Psoas muscle (tissue), 8 donors: ENCODE results near the gene MAST2. TPM values are rescaled to one million over a fixed set of nuclear protein-coding genes. Genes with fewer than 3 reads are reported as not detected.

Experiments
- ATAC-seq, 4 donors: fragments of 200-7000 bp; cut with Tn5 transposase; one replicate each; pipeline ENCODE4 v1.9.1; 2020; ENCODE audit warnings: moderate library complexity in 3 of 4, mild to moderate bottlenecking in 2 of 4
- DNase-seq, 2 donors: peaks; one replicate each; pipeline ENCODE4 v3.0.0-alpha.2; 2020
- H3K27ac ChIP-seq: fragments of 200-600 bp; one replicate; pipeline ENCODE4 v1.8.0; 2022
- H3K27me3 ChIP-seq, 3 donors: fragments of 200-600 bp in 1 of 3; one replicate each; pipeline versions ENCODE4 v1.6.1 to v1.8.0; 2013 to 2022; ENCODE audit warnings: low read length in 2 of 3, mild to moderate bottlenecking in 2 of 3, moderate library complexity in 1 of 3; ENCODE audit not compliant: insufficient read depth in 3 of 3
- H3K36me3 ChIP-seq, 2 donors: fragments of 200-600 bp in 1 of 2; one replicate each; pipeline versions ENCODE4 v1.6.1 to v1.8.0; 2013 to 2022; ENCODE audit warnings: low read depth in 1 of 2, mild to moderate bottlenecking in 1 of 2, moderate library complexity in 1 of 2; ENCODE audit not compliant: insufficient read depth in 1 of 2
- H3K4me1 ChIP-seq: fragments of 200-600 bp; one replicate; pipeline ENCODE4 v1.8.0; 2022
- H3K4me3 ChIP-seq: fragments of 200-600 bp; one replicate; pipeline ENCODE4 v1.8.0; 2022; ENCODE audit warnings: mild to moderate bottlenecking
- H3K9me3 ChIP-seq: fragments of 200-600 bp; one replicate; pipeline ENCODE4 v1.8.0; 2022
- CTCF ChIP-seq: fragments of 200-600 bp; IDR thresholded peaks from one replicate; pipeline ENCODE4 v1.8.0; 2022; ENCODE audit warnings: antibody characterized with exemption
- WGBS, 3 donors: extraction: QIAGEN DNeasy Blood & Tissue Kit; methylation state at CpG; one replicate each; pipeline versions ENCODE4 v1.1.6 to v1.1.7; 2013; 5-methylcytosine and 5-hydroxymethylcytosine counted together
- intact Hi-C, 2 donors: fragments of 100-400 bp; cut with DNase I; formaldehyde crosslinking; loops; one replicate each; pipeline versions ENCODE4 v1.11.0 to v1.14.2; 2022
- polyA plus RNA-seq, 3 donors: library from polyadenylated mRNA; stranded (reverse); fragments of 200-250 nt; gene quantifications; one replicate each; pipeline ENCODE4 v1.2.3, GENCODE V29; 2013
- total RNA-seq, 4 donors: library from RNA; stranded (reverse); fragmentation: NEBNext Ultra II Directional in 2 of 4; extraction: Animal tissue kit (Norgen Biotek cat#: 25700) in 2 of 4; gene quantifications; one replicate each; pipeline versions ENCODE4 v1.2.1 to v1.2.4, GENCODE V29; 2021 to 2023
- donor health status: healthy with polysubstance abuse.
- donor health status: DM: no; HTN: no; CAD: no; lungs with moderate emphysema.
- donor health status: Bipolar disorder and iron deficiency.
- donor health status: healthy.
- donor health status: DM: yes; HTN: yes; CAD: no.
- donor health status: DM: no; HTN: no; CAD: no.
- donor health status: DM: no; HTN: no; CAD: no.
- donor health status: DM: yes; HTN: yes; CAD: no.

Gene MAST2
- total and polyA plus RNA-seq, 7 donors = 97.8 to 266 (median 159) TPM

GRCh38 chr1:45972621-45973020, 169.2 kb downstream of the MAST2 start:
- H3K4me3 ChIP-seq = no peak overlapping the region
- DNase-seq (no peak), ATAC-seq (no peak)
- TF ChIP-seq CTCF = no peak
- 91 to 95% (median 94%) methylated on average over 2 of the region's 2 CpGs for WGBS, 3 donors
- peaks cover 0 to 71% of the 10 kb centered on the region in 2 donors for H3K36me3 ChIP-seq
- H3K27me3 ChIP-seq = no peaks in the 10 kb centered on the region
- peaks cover 28% of the 10 kb centered on the region for H3K4me1 ChIP-seq
- intact Hi-C loops = no loop called here
- H3K27ac ChIP-seq = no peak overlapping the region
- H3K9me3 ChIP-seq = no peaks in the 10 kb centered on the region

- no peak for DNase-seq
- no peaks in the 10 kb centered on the region for H3K27me3 ChIP-seq
- H3K27ac ChIP-seq = peak overlapping the region; percentile 56
- no peaks in the 10 kb centered on the region for H3K9me3 ChIP-seq
- H3K36me3 ChIP-seq = peaks cover 0 to 74% of the 10 kb centered on the region in 2 donors
- WGBS, 3 donors = 79 to 94% (median 84%) methylated on average over 3 of the region's 3 CpGs
- H3K4me3 ChIP-seq = no peak overlapping the region
- intact Hi-C loops = no loop called here
- peaks cover 25% of the 10 kb centered on the region for H3K4me1 ChIP-seq
- ATAC-seq = no peak
- no peak for TF ChIP-seq CTCF
Observed at GRCh38 chr1:45973121-45973520, 169.7 kb downstream of the MAST2 start.

GRCh38 chr1:45974541-45975269, 171.3 kb downstream of the MAST2 start:
- Histone ChIP-seq H3K27ac (no peak overlapping the region), H3K9me3 (no peaks in the 10 kb centered on the region), H3K4me3 (no peak overlapping the region), H3K36me3 (peaks cover 0 to 81% of the 10 kb centered on the region in 2 donors), H3K4me1 (peaks cover 28% of the 10 kb centered on the region), H3K27me3 (no peaks in the 10 kb centered on the region)
- ATAC-seq (peak in 1 of 4 donors; percentile 23), DNase-seq (no peak)
- 93 to 100% (median 98%) methylated on average over 1 of the region's 1 CpG for WGBS, 3 donors
- intact Hi-C loops = no loop called here
- no peak for TF ChIP-seq CTCF

GRCh38 chr1:45976623-45977022, 173.2 kb downstream of the MAST2 start:
- Histone ChIP-seq H3K9me3 (no peaks in the 10 kb centered on the region), H3K27ac (no peak overlapping the region), H3K4me3 (no peak overlapping the region), H3K27me3 (no peaks in the 10 kb centered on the region), H3K4me1 (peaks cover 26% of the 10 kb centered on the region), H3K36me3 (peaks cover 0 to 75% of the 10 kb centered on the region in 2 donors)
- no peak for TF ChIP-seq CTCF
- DNase-seq (no peak), ATAC-seq (no peak)
- WGBS, 3 donors = 85 to 92% (median 89%) methylated on average over 3 of the region's 3 CpGs
- intact Hi-C loops = no loop called here
